ENCODE measurements around the gene FRK.

FRK gene

DNA sequence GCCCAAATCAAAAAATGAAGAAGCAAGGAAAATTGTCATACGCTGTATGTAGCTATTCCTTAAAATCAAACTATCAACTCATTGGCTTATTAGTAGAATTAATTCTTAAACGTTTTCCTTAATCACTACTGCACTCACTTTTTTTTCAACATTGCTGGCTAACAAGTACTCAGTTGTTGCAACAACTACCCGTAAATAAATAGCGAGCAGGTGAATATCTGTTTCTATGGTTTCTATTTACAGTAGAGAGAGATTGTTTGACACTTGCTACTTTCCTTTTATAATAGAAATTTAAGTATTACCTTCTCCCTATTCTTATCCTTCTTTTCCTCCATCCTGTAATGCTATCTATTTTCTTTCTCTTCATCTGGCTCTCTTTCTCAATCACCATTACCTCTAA, 25.1 kb downstream of the FRK start:
- no peak for DNase-seq (ENCODE audit: low read depth)

DNA sequence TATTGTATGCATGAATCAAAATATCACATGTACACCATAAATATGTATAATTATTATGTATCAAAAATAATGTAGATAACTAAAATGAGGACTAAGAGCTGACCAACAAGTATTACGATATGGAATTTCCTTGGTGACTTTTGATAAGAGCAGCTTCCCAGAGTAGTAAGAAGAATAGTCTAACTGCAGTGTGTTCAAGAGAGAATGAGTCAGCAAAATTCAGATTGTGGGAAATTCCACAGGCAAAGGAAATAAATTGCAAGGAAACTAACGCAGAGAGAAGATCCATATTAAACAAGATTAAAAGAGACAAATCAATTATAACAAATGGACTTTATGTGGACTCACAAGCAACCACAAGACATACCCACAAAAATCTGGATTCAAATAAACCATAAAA, 26.4 kb downstream of the FRK start:
- no peak for DNase-seq (ENCODE audit: low read depth)

DNA sequence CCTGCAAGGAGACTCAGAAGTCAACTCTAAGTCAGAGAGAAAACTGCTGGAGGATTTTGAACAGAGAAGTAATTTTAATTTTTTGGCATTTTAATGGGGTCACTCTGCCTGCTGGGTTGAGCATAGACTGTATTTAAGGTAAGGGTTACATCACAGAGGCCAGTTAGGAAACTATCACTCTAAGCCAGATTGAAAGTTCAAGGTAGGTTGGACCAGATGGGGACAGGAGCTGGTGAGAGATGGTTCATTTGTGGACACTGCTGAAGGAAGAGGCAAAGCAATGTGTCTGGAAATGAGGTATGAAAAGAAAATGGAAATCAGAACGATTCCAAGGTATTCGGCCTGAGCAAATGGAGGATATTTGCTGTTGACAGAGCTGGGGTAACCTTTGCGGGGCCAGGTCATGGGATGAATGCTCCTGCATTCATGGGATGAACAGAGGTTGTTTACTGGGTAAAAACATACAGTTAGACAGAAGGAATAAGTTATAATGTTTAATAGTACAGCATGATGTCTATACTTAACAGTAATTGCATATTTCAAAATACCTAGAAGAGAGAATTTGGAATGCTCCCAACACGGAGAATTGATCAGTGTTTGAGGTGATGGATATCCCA, 26.9 kb downstream of the FRK start:
- no peak for DNase-seq (ENCODE audit: low read depth)

DNA sequence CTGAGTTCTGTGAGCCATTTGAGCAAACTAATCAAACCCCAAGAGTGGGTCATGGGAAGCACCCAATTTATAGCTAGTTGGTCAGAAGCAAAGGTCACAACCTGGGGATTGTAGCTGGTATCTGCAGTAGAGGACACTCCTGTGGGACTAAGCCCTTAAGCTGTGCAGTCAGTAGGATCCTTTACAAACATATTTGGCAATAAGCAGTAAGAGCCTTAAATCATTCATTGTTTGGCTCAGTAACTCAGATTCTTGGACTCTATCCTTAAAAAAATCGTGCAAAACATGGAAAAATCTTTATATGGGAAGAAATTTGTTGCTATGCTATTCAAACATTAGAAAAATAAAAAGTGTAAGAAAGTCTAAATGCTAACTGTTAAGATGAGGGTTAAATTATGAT, 29.9 kb downstream of the FRK start:
- no peak for DNase-seq (ENCODE audit: low read depth)

DNA sequence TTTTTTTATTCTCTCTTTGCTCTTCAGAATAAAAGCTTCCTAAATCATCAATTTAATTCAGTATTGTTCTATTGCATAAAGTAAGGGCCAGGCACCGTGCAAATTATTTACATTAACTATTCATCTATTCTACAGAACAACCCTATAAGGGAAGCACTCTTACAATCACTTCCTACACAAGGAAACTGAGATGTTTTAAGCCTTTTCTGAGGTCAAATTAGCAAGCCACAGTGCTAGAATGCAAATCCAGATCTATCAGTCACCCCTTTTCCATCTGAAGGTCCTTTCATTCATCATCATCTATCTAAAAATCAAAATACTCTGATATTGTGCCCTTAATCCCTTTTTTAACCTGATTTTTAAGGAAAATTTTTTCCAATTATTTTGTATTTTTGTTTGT, 31.2 kb downstream of the FRK start:
- DNase-seq (ENCODE audit: low read depth) = no peak

DNA sequence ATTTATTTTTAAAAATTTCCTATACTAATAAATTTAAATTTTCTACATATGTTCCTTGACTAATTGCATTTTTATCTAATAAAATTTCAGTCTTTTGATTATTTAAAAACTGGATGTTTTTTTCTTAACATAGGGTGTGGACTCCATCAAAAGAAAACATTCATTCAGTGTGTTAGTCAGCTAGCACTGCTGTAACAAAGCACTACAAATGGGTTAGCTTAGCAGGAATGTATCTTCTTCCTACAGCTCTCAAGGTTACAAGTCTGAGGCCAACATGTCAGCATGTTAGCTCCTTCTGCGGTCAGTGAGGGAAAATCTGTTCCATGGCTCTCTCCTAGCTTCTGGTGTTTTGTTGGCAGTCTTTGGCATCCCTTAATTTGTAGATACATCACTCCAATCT, 32.5 kb downstream of the FRK start:
- DNase-seq (ENCODE audit: low read depth) = no peak

DNA sequence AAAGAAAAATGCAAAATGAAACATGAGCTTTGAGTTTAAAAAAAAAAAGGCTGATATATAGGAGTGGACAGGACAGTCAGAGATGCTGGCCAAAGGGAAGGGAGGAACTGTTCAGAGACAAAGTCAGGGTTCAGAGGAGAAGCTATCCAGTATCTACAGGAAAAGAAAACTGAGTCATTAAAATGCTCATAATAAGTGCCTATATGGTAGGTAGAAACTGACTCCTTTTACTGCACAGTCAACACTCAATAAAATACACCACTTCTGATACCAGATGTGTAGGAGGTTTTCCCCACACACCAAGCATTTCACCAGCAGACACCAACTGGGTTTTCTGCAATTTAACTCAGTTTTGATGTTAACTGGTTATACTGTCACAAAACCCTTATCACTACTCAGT, 32.9 kb downstream of the FRK start:
- no peak for DNase-seq (ENCODE audit: low read depth)

DNA sequence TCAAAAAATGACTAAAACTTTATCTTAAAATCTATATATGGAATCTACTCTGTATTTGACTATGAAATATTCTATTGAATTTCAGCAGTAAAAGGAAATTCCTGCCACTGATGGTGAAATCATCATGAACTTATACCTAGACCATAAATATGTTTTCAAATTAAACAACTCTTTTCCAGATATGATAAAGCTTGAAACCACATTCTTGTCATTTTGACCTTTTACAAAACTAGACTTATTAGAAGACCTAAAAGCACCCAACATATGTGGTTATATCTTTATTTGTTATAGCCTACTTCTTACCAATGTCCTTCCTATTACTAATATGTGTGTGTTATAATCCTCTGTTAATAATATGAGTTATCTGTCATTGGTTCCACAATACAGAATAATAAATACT, 35.3 kb downstream of the FRK start:
- no peak for DNase-seq (ENCODE audit: low read depth)

DNA sequence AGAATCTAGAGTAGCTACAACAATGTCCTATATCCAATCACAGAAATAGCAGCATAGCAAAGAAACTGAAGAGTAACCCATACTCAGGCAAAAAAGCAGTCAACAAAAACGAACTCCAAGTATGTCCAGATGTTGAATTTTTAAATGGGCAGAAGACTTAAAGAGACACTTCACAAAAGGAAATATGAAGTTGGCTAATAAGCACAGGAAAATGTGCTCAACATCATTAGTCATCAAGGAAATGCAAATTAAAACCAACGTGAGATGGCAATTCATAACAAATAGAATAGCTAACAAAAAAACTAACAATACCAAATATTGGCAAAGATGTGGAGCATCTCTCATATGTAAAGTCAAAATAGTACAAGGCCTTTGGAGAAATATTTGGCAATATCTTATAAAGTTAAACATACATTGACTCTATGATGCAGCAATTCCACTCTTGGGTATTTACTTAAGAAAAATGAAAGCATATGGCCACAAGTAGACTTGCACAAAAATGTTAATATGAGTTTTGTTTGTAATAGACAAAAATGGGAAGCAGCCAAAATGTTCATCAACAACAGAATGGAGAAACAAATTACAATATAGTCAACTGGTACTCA, 37.7 kb downstream of the FRK start:
- no peak for DNase-seq (ENCODE audit: low read depth)

DNA sequence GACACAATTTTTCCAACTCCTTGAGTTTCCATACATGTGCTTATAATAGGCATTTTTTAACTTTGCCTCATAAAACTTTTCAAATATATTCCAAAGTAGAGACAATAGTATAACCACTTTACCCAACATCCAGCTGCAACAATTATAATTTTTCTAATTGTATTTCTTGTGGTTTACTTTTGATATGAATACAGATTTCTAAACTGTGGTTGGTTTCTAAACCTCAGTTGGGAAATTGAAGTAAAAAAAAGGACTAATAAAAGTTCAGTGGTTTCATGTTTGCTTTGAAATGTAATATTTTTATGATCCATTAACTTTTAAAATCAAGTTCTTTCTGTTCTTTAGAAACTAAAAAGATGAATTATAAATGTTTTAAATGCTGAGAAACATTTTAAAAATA, 40.0 kb downstream of the FRK start:
- DNase-seq (ENCODE audit: low read depth) = no peak

DNA sequence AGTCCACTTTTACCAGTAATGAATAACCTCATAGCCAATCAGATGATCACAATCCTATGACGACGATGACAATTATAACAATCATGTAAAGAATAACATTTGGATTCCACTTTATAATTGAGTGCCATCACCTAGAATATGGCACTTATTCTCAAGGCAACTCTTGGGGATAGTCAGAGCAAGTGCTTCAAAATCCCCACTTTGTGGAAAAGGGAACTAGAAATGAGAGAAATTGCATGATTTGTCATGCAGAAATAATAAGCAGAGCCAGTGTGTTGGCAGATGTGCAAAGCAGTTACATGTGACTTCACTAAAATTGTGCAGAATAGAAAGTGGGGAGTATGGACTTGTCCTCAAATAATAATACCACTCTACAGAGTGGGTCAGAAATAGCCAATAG, 41.3 kb downstream of the FRK start:
- DNase-seq (ENCODE audit: low read depth) = no peak

DNA sequence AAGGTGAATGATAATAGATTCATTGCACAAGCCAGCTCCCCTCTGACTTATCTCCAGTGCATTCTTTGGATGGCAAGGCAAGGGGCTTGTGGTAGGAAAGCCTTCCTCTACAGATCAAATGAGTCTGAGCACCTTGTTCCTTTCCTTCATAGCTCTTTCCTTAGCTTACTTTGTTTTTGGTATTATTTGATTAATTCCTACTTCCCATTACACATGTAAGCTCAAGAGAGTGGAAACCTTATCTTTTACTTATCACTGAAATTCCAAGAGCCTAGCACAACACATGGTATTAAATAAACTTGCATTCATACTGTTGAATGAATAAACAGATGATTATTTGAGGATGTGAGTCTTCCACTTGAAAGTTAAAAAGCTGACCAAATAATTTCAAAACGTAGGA, 41.7 kb downstream of the FRK start:
- no peak for DNase-seq (ENCODE audit: low read depth)

DNA sequence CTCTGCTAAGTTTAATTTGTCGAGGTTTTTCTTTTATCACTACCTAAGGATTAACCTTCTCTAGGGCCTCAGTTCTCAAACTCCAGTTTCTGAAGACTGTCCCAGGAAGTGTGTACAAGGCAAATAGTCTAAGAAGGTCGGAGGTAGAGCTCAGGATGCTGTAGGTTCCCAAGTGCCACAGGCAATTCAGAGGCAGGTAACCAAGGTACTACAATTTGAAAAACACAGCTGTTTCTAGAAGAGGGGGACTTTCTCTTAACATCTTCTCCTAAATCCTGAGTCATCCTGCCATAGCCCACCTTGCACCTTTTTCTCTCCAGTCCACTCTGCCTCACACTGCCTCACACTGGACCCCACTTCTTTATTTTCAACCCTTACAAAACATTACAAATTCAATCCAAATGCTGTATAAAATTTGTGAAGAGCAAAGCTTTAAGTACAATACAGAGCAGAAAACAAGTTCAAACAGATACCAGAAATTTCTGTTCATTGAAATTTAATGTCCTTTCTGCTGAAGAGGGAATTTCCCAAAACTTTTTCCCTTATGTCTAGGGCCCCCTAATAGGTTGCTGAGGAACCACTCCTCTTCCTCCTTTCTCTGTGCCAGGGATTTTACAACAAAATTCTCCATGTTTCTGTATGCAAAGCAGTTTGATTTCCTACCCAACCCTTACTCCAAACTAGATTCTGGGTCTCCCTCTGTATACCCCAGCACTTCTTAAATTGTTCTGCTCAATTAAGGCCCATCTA, 43.0 kb downstream of the FRK start:
- no peak for DNase-seq (ENCODE audit: low read depth)

DNA sequence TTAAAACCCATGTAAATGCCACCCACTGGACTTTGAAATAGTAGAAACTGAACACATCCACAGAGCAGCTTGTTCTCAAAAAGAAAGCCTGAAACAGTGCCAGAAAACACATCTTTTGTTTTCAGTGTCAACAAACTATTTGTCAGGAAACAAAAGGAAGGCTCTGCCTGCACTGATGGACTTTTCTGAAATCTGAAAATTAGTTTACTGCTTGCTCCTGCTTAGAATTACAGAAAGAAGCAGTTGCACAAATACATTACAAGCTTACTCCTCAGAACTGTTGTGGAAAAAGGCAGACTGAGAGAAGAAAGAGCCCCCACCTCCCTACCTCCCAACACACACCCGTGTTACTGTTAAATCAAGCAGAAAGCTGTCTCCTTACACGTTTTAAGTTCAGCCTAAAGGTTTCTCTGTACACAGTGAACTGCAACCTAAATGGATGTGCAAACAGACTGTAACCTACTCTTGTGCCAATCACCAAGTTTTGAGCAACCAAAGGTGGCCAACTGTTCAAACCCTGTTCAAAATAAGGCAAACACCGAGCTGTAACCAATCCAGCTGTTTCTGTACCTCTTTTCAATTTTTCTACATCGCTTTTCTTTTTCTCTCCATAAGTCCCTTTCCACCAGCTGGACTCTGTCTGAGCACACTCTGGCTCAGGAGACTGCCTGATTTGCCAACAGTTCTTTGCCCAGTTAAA, 43.7 kb downstream of the FRK start:
- no peak for DNase-seq (ENCODE audit: low read depth)

DNA sequence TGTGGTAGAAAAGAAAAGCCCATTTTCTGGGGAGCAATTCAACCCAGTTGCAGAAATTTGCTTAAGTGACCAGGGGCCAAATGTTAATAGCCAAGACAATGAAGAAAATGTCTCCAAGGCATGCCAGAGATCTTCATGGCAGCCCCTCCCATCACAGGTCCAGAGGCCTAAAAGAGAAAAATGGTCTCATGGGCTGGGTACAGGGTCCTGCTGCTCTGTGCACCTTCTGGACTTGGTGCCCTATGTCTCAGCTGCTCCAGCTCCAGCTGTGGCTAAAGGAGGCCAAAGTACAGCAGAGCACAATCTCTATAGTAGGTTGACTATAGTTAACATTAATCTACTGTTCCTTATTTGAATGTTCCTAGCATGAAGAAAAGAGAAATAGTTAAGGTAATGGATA, 44.7 kb downstream of the FRK start:
- no peak for DNase-seq (ENCODE audit: low read depth)

DNA sequence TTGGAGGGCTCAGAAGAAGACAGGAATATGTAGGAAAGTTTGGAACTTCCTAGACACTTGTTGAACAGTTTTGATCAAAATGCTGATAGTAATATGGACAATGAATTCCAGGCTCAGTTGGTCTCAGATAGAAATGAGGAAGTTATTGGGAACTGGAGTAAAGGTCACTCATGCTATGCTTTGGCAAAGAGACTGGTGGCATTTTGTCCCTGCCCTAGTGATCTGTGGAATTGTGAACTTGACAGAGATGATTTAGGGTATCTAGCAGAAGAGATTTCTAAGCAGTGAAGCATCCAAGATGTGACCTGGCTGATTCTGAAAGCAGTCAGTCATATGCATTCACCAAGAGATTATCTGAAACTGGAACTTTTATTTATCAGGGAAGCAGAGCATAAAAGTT, 45.1 kb downstream of the FRK start:
- no peak for DNase-seq (ENCODE audit: low read depth)

DNA sequence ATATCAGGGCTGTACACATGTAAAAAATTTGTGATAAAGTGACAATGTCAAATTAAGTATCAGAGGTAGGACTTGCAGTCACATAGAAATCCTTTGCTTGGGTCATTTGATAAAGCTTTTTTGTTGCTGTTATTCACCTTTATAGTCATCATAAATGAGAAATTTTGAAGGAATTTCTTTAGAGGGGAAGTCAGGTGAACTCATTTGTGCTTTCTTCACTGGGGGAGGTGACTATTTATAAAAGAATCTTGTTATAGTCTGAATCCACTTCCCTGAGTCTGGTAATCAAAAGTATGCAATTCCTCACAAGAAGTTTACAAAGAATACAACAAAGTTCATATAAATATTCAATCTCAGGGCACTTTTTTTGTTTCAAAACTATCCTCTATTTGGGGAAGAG, 47.7 kb downstream of the FRK start:
- no peak for DNase-seq (ENCODE audit: low read depth)

DNA sequence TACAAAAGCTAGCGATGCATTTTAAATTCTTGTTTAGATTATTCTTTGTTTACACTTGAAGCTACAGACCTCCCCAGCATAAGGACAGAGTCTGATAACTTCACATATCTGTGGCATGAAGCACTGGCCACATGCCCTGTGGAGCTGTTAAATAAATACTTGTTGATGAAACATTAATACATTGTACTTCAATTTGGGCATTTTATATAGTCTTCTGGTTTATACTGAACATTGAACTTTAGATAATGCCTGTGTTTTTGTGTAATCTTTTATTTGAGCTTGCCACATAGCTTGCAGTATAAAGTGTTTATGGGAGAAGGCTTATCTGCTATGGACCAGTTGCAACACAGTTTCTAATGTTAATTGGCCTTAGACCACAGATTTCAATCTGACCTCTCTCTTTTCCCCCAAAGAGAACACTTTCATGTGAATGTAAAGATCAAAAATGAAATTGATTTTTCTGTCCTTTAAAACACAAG, 48.2 kb downstream of the FRK start:
- no peak for DNase-seq (ENCODE audit: low read depth)

DNA sequence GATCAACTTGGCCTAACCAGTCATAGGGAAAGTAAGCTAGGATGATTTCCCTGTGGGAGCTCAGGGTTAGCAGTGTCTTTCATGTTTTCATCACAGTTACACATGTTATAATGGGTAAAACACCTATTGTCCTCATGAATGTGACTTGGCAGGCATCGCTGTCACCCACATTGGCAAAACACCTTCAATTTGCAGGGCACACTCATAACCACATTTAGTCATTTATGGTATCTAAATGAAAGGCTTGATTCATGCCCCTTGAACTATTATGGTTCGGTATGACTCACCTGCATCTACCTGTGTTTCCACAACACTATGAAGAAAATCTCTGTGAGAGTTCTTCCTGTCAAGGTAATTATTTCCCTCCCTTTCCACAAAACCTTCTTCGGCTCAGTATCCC, 49.2 kb downstream of the FRK start:
- no peak for DNase-seq (ENCODE audit: low read depth)

DNA sequence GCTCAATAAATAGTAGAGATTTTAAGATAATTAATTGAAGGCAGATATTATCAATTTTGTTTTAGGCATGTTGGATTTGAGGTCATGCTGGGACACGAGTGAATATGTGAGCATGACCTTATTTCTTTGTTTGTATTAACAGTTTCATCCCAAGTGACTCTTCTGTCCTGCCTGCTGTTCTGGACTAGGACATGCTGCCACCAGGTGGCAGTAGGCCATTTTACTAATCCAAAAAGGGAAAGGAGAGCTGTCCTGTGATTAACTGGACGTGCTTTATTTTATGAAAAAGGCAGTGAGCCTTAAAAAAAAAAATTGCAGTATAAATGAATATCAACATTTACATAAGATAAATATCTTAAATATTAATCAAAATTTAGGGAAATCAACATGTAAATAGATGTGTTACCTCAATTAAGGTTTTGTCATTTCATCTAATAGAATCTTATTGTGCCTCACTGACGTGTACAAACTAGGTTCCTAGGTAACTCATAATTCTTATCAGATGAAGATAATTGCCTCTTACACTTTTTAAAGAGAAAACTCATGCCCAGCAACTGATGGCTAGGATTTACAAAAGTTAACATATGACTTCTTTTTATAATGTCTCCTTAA, 49.8 kb downstream of the FRK start:
- peak; percentile 3 for DNase-seq (ENCODE audit: low read depth)

DNA sequence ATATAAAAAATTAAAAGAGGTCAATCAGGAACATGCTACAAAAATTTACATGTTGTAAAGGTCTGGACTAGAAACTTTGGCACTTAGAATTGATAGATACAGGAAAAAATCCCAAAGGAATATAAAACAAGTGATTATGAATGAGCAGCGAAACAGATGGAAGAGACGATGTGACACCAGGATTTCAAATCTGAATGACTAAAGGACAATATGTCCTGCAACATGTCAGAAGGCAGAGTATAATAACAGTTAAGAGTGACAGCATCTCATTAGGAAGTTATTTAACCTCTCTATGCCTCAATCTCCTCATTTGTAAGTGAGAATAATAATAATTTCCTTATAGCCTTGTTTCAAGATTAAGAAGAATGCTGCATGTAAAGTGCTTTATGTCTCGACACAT, 50.3 kb downstream of the FRK start:
- no peak for DNase-seq (ENCODE audit: low read depth)

DNA sequence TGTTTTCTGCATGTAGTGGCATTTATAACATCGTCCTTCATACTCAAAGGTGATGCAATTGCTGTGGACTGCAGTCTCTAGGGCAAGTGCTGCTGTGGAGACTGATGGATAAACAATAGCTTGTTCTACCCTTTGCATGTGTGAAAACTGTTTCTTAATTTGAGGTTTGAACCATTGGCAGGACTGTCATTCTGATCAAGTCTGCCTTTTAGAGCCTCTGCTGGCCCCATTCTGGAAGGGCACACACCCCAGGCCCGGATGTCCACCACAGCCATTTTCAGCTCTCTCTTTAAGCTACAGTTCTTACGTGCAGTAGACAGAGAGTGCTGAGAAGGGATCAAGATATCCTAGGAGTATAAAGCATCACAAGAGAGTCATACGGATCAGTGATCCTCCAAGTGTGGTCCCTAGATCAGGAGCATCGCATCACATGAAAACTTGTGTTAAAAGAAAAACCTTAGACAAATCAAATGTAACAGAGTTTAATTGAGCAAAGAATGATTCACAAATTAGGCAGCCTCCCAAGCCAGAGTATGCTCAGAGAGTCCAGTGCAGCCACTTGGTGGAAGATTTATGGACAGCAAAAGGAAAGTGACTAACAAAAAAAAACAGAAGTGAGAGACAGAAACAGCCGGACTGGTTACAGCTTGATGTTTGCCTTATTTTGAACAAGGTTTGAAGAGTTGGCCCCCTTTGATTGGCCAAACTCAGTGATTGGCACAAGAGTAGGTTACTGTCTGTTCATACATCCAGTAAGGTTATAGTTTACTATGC, 52.0 kb downstream of the FRK start:
- DNase-seq (ENCODE audit: low read depth) = no peak
